Ishikawa (cell line): ENCODE data around the gene INKA2.

Experiments used
- CEBPB ChIP-seq: IDR thresholded peaks from 2 replicates; pipeline ENCODE4 v1.6.1; 2012
- CREB1 ChIP-seq: IDR thresholded peaks from 2 replicates; pipeline ENCODE4 v1.6.1; 2012; ENCODE audit warnings: low read depth
- EGR1 ChIP-seq: IDR thresholded peaks from 2 replicates; pipeline ENCODE4 v1.6.1; 2012
- EP300 ChIP-seq: IDR thresholded peaks from 2 replicates; pipeline ENCODE4 v1.6.1; 2012; ENCODE audit warnings: borderline replicate concordance
- FOXM1 ChIP-seq: IDR thresholded peaks from 2 replicates; pipeline ENCODE4 v1.6.1; 2012; ENCODE audit warnings: low read depth, borderline replicate concordance
- NFIC ChIP-seq: IDR thresholded peaks from 2 replicates; pipeline ENCODE4 v1.6.1; 2012
- RAD21 ChIP-seq: IDR thresholded peaks from 2 replicates; pipeline ENCODE4 v1.6.1; 2012; ENCODE audit warnings: low read depth
- TAF1 ChIP-seq: IDR thresholded peaks from 2 replicates; pipeline ENCODE4 v1.6.1; 2012; ENCODE audit warnings: low read depth, mild to moderate bottlenecking
- TCF12 ChIP-seq: IDR thresholded peaks from 2 replicates; pipeline ENCODE4 v1.6.1; 2012; ENCODE audit warnings: low read depth
- TEAD4 ChIP-seq: IDR thresholded peaks from 2 replicates; pipeline ENCODE4 v1.6.1; 2012
- YY1 ChIP-seq: IDR thresholded peaks from 2 replicates; pipeline ENCODE4 v1.6.1; 2012; ENCODE audit warnings: low read depth
- ZBTB7A ChIP-seq: IDR thresholded peaks from 2 replicates; pipeline ENCODE4 v1.6.1; 2012; ENCODE audit warnings: low read depth
- TF ChIP-seq, protein P1 (sequence below): IDR thresholded peaks from 2 replicates; pipeline ENCODE4 v1.6.1; 2012
- TF ChIP-seq, protein P2 (sequence below): IDR thresholded peaks from 2 replicates; pipeline ENCODE4 v1.6.1; 2012
- TF ChIP-seq, protein P3 (sequence below): IDR thresholded peaks from 2 replicates; pipeline ENCODE4 v1.6.1; 2012; ENCODE audit warnings: low read depth, mild to moderate bottlenecking

The INKA2 gene

DNA sequence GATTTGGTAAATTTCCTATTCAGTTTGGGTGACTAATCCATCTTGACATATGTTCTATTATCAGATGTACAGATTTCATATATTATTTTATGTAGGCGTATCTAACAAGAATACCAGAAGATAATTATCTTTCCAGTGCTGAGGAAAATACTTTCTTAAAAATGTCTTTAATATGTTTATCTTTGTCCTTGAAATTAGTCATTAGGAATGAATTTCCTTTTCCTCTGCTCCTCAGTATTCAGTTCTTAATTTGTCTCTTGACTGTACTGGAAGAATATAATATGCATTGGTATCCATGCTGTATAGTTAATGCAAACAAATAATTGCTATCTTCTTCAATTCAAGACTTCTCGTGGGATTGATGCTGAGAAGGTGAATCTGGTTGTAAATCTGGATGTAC, 23.1 kb upstream of the INKA2 start:
- TF ChIP-seq CREB1, result no peak
- no peak for TF ChIP-seq FOXM1
- TF ChIP-seq EGR1, result no peak
- TF ChIP-seq ZBTB7A, result no peak
- TF ChIP-seq NFIC, result no peak
- TF ChIP-seq CEBPB, result no peak
- TF ChIP-seq EP300, result no peak
- TF ChIP-seq, protein P1, sequence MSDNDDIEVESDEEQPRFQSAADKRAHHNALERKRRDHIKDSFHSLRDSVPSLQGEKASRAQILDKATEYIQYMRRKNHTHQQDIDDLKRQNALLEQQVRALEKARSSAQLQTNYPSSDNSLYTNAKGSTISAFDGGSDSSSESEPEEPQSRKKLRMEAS, result no peak
- TF ChIP-seq TAF1, result no peak
- no peak for TF ChIP-seq TEAD4
- TF ChIP-seq YY1, result no peak
- TF ChIP-seq, protein P2, sequence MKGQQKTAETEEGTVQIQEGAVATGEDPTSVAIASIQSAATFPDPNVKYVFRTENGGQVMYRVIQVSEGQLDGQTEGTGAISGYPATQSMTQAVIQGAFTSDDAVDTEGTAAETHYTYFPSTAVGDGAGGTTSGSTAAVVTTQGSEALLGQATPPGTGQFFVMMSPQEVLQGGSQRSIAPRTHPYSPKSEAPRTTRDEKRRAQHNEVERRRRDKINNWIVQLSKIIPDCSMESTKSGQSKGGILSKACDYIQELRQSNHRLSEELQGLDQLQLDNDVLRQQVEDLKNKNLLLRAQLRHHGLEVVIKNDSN, result no peak
- no peak for TF ChIP-seq RAD21
- TF ChIP-seq TCF12, result no peak
- TF ChIP-seq, protein P3, sequence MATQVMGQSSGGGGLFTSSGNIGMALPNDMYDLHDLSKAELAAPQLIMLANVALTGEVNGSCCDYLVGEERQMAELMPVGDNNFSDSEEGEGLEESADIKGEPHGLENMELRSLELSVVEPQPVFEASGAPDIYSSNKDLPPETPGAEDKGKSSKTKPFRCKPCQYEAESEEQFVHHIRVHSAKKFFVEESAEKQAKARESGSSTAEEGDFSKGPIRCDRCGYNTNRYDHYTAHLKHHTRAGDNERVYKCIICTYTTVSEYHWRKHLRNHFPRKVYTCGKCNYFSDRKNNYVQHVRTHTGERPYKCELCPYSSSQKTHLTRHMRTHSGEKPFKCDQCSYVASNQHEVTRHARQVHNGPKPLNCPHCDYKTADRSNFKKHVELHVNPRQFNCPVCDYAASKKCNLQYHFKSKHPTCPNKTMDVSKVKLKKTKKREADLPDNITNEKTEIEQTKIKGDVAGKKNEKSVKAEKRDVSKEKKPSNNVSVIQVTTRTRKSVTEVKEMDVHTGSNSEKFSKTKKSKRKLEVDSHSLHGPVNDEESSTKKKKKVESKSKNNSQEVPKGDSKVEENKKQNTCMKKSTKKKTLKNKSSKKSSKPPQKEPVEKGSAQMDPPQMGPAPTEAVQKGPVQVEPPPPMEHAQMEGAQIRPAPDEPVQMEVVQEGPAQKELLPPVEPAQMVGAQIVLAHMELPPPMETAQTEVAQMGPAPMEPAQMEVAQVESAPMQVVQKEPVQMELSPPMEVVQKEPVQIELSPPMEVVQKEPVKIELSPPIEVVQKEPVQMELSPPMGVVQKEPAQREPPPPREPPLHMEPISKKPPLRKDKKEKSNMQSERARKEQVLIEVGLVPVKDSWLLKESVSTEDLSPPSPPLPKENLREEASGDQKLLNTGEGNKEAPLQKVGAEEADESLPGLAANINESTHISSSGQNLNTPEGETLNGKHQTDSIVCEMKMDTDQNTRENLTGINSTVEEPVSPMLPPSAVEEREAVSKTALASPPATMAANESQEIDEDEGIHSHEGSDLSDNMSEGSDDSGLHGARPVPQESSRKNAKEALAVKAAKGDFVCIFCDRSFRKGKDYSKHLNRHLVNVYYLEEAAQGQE, result no peak

DNA sequence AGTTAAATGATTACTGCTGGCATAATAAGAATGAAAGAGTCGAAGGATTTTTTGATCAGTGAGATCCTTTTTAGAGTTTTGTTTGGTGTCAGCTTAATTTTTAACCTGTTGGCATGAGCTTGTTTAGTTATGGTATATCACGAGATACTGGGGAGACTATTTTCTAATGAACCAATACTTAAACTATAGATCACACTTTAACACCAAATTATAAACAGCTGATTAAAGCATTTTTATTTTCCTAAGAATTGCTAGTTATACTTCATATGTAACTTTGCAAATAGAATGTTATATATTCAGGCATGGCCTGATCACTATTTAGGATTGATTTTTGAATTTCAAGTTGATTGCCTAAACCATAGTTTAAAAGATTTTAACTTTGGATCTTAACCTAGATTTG, 22.5 kb upstream of the INKA2 start:
- TF ChIP-seq, protein P1, result no peak
- TF ChIP-seq TEAD4 (no peak), ZBTB7A (no peak), CEBPB (no peak), RAD21 (no peak), CREB1 (no peak), TCF12 (no peak)
- TF ChIP-seq, protein P3, result no peak
- TF ChIP-seq, protein P2, result no peak

DNA sequence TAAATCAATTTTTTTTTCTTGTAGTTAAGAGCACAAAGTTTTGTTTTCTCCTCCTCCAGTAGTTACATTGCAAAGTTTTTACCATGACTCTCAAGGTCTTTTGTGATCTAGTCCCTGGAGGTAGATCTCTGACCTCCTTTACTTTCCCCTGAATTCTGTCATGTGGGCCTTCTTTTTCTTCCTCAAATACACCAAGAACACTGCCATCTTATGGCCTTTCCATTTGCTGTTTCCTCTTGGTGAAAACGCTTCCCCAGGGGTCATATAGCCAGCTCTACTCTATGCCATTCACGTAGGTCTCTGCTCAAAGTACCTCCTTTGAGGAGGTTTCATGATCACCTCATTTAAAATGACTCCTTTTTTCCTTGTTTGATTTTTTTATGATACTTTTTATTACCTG, 19.2 kb upstream of the INKA2 start:
- TF ChIP-seq ZBTB7A (no peak), CEBPB (no peak), EP300 (no peak), FOXM1 (no peak), NFIC (no peak), RAD21 (no peak), TAF1 (no peak), CREB1 (no peak)
- TF ChIP-seq, protein P2, result no peak
- TF ChIP-seq, protein P1, result no peak

DNA sequence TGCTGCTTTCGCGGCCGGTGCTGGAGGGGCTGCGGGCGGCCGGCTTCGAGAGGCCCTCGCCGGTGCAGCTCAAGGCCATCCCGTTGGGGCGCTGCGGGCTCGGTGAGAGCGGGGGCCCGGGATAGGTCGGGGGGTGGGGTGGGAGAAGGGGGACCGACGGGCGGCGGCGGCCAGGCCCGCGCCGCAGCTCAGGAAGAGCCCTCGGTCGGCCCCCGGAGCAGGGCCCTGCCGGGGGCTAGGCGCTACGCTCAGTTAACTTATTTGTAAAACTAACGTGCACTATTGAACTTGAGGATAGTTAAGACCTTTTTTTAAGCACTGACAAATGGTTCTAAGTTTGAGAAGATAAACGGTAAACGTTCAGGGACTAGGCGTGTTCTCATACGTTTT, 16.9 kb upstream of the INKA2 start:
- TF ChIP-seq EP300 (no peak), ZBTB7A (no peak), TAF1 (peak; percentile 18)

DNA sequence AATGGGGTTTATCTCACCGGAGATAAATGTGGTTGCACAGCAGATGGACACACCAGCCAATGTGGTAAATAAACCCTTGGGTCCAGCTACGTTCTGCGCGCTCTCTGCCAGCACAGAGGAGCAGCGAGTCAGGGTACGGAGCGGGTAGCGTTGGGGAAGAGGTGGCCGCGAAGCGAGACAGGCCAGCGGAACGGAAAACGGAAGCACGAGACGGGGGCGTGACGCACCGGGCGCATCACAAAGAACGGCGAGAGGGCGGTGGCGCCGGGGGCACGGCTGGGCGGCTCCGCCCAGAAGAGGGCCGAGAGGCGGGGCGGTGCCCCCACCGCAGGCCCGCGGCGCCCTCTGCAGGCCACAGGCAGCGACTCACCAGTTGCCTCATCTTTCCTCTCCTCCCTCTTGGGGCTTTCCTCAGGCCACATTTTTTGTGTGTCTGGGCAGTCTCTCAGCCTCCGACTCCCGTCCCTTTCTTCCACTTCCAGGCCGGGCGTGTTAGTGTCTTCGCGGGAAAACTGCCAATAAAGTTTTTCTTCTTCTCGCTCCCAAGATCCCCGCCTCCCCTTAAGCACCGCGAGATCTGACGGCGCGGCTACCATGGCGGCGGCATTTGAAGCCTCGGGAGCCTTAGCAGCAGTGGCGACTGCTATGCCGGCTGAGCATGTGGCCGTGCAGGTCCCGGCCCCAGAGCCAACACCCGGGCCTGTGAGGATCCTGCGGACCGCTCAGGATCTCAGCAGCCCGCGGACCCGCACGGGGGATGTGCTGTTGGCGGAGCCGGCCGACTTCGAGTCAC, 16.3 kb upstream of the INKA2 start, which contains the start of gene DDX20:
Gene DDX20 (plus strand): TSS at position 571 of the 793 bp plus-strand sequence. CDS start 24 bp downstream, at position 595.
- TF ChIP-seq, protein P1, result peak; percentile 90
- TF ChIP-seq, protein P2, result peak; percentile 34
- TF ChIP-seq EP300 (peak; percentile 23; the same call in 1 of the 2 replicates), CREB1 (no peak; the same call in none of the 2 replicates), TCF12 (peak; percentile 60), RAD21 (peak; percentile 62), NFIC (peak; percentile 53), TEAD4 (no peak), TAF1 (peak; percentile 96), EGR1 (no peak), CEBPB (peak; percentile 54; the same call in 1 of the 2 replicates), YY1 (peak; percentile 91), FOXM1 (peak; percentile 16; the same call in 1 of the 2 replicates)
- TF ChIP-seq, protein P3, result no peak
